ENCODE measurements around the gene CD1C.

- TF ChIP-seq CTCF (conservative IDR thresholded peaks at IDR 0.05; ENCODE audit: low read length) (no peak), EZH2phosphoT487 (IDR thresholded peaks at IDR 0.05; ENCODE audit: borderline replicate concordance) (no peak)
These were observed 44.9 kb downstream of the CD1C start for GRCh38 chr1:158334526-158335212.

Data from Loucy (cell line).